ENCODE results near the gene BLOC1S6.
A peak's percentile ranks its signal among the peaks of the same experiment; 100 is the strongest.

BLOC1S6 gene

GRCh38 chr15:45630917-45631691 lies 43.9 kb downstream of the BLOC1S6 start:
- no peak for DNase-seq (ENCODE audit: low read depth)
- H3K4me3 ChIP-seq (ENCODE audit: low read length): no peak overlapping the region
- no peak for TF ChIP-seq CTCF (conservative IDR thresholded peaks at IDR 0.05; ENCODE audit: low read depth, low read length)

GRCh38 chr15:45631776-45632175 lies 44.6 kb downstream of the BLOC1S6 start:
- TF ChIP-seq CTCF (conservative IDR thresholded peaks at IDR 0.05; ENCODE audit: low read depth, low read length): no peak
- no peak overlapping the region for H3K4me3 ChIP-seq (ENCODE audit: low read length)
- DNase-seq (ENCODE audit: low read depth): no peak

GRCh38 chr15:45634432-45635190 lies 47.4 kb downstream of the BLOC1S6 start, which contains the start of gene SQOR:
SQOR (plus strand) TSS chr15:45635029; CDS start chr15:45658924, 23,895 bp downstream.
- no peak for TF ChIP-seq CTCF (conservative IDR thresholded peaks at IDR 0.05; ENCODE audit: low read depth, low read length)
- peak within 1 kb of the TSS; percentile 60 for H3K4me3 ChIP-seq (ENCODE audit: low read length)
- DNase-seq (ENCODE audit: low read depth): no peak

- DNase-seq (ENCODE audit: low read depth): no peak
- H3K4me3 ChIP-seq (ENCODE audit: low read length): peak overlapping the region; percentile 60
- peak; percentile 56 for TF ChIP-seq CTCF (conservative IDR thresholded peaks at IDR 0.05; ENCODE audit: low read depth, low read length)
Observed at GRCh38 chr15:45635191-45635638, 48.0 kb downstream of the BLOC1S6 start.

GRCh38 chr15:45635763-45636292 lies 48.6 kb downstream of the BLOC1S6 start:
- TF ChIP-seq CTCF (conservative IDR thresholded peaks at IDR 0.05; ENCODE audit: low read depth, low read length): no peak
- peak overlapping the region; percentile 60 for H3K4me3 ChIP-seq (ENCODE audit: low read length)
- DNase-seq (ENCODE audit: low read depth): no peak

GRCh38 chr15:45637141-45637540 lies 50.0 kb downstream of the BLOC1S6 start:
- no peak for DNase-seq (ENCODE audit: low read depth)
- no peak for TF ChIP-seq CTCF (conservative IDR thresholded peaks at IDR 0.05; ENCODE audit: low read depth, low read length)
- no peak overlapping the region for H3K4me3 ChIP-seq (ENCODE audit: low read length)

Measured in retinal pigment epithelial cell (primary cell).